Endothelial cell (in vitro differentiated cells): Measurements from ENCODE around the gene ERV3-1. TPM values are rescaled to one million over a fixed set of nuclear protein-coding genes. Genes with fewer than 3 reads are reported as not detected.
"Not testable (repeated sequence)": the region's sequence is repeated elsewhere in the genome, so short reads cannot be mapped to it uniquely, and the experiment has no call there.

ENCODE experiments used
- DNase-seq: peaks from one replicate; pipeline ENCODE4 v3.0.0; 2021; ENCODE audit warnings: low spot score
- H3K27ac Mint-ChIP-seq: one replicate; pipeline ENCODE4 v1.8.0; 2021; ENCODE audit warnings: mixed read lengths, inconsistent platforms; ENCODE audit not compliant: unreplicated experiment
- H3K27me3 Mint-ChIP-seq: one replicate; pipeline ENCODE4 v1.8.0; 2021; ENCODE audit warnings: mild to moderate bottlenecking, moderate library complexity, mixed read lengths, inconsistent platforms; ENCODE audit not compliant: unreplicated experiment
- H3K36me3 Mint-ChIP-seq: one replicate; pipeline ENCODE4 v1.8.0; 2021; ENCODE audit warnings: mild to moderate bottlenecking, low read depth, mixed read lengths, inconsistent platforms; ENCODE audit not compliant: unreplicated experiment
- H3K4me1 Mint-ChIP-seq: one replicate; pipeline ENCODE4 v1.8.0; 2021; ENCODE audit warnings: mild to moderate bottlenecking, mixed read lengths, inconsistent platforms; ENCODE audit not compliant: unreplicated experiment
- H3K4me3 Mint-ChIP-seq: one replicate; pipeline ENCODE4 v1.8.0; 2021; ENCODE audit warnings: mild to moderate bottlenecking, mixed read lengths, inconsistent platforms; ENCODE audit not compliant: unreplicated experiment
- H3K9me3 Mint-ChIP-seq: one replicate; pipeline ENCODE4 v1.8.0; 2021; ENCODE audit warnings: mixed read lengths, inconsistent platforms; ENCODE audit not compliant: unreplicated experiment
- CTCF ChIP-seq: fragments of 200-600 bp; sonication (generic); IDR thresholded peaks from one replicate; pipeline ENCODE4 v1.5.0; 2021; ENCODE audit warnings: antibody characterized with exemption; ENCODE audit not compliant: unreplicated experiment
- long read RNA-seq: library from polyadenylated mRNA; unstranded; transcript quantifications from one replicate; pipeline ENCODE4 v2.0.0, GENCODE V29; 2020; ENCODE audit not compliant: unreplicated experiment
- total RNA-seq: library from RNA; stranded (reverse); fragmentation: NEBNext Ultra II Directional; extraction: Animal tissue kit (Norgen Biotek cat#: 25700); gene quantifications from one replicate; pipeline ENCODE4 v1.2.1, GENCODE V29; 2021; ENCODE audit not compliant: unreplicated experiment

Gene ERV3-1
- 58.4 TPM for total RNA-seq
- long read RNA-seq, partial matches to known transcripts: 0 of 15 reads
- long read RNA-seq, other reads (novel, unspliced or antisense): 11 of 15 reads

GRCh38 chr7:65006094-65006992 lies at the start of gene ERV3-1:
Gene ERV3-1, minus strand, starts transcription at chr7:65006687. Its CDS starts 13,661 bp downstream, at chr7:64993026.
- Mint-ChIP-seq H3K27ac (peak within 1 kb of the TSS; percentile 96), H3K36me3 (peaks cover 15% of the 10 kb centered on the region), H3K4me1 (peaks cover 19% of the 10 kb centered on the region), H3K4me3 (peak within 1 kb of the TSS; percentile 97), H3K27me3 (peaks cover 4% of the 10 kb centered on the region), H3K9me3 (peaks cover 6% of the 10 kb centered on the region)
- peak; percentile 84 for DNase-seq
- no peak for TF ChIP-seq CTCF

GRCh38 chr7:65055786-65056185 lies 49.3 kb upstream of the ERV3-1 start:
- DNase-seq, H3K9me3 Mint-ChIP-seq, H3K36me3 Mint-ChIP-seq, H3K4me3 Mint-ChIP-seq, H3K27ac Mint-ChIP-seq, H3K27me3 Mint-ChIP-seq, H3K4me1 Mint-ChIP-seq: not testable (repeated sequence)

- H3K27me3 Mint-ChIP-seq, H3K4me1 Mint-ChIP-seq, H3K9me3 Mint-ChIP-seq, H3K27ac Mint-ChIP-seq, H3K4me3 Mint-ChIP-seq, H3K36me3 Mint-ChIP-seq, DNase-seq: not testable (repeated sequence)
Measured at GRCh38 chr7:65054466-65054994, 48.0 kb upstream of the ERV3-1 start.

GRCh38 chr7:65051654-65052053 lies 45.2 kb upstream of the ERV3-1 start:
- not testable (repeated sequence) for H3K4me3 Mint-ChIP-seq, H3K9me3 Mint-ChIP-seq, H3K27me3 Mint-ChIP-seq, DNase-seq, H3K27ac Mint-ChIP-seq, H3K4me1 Mint-ChIP-seq, H3K36me3 Mint-ChIP-seq

- H3K36me3 Mint-ChIP-seq, DNase-seq, H3K27ac Mint-ChIP-seq, H3K9me3 Mint-ChIP-seq, H3K27me3 Mint-ChIP-seq, H3K4me1 Mint-ChIP-seq, H3K4me3 Mint-ChIP-seq: not testable (repeated sequence)
Measured at GRCh38 chr7:65051139-65051538, 44.7 kb upstream of the ERV3-1 start.

- not testable (repeated sequence) for H3K4me3 Mint-ChIP-seq, H3K27ac Mint-ChIP-seq, H3K27me3 Mint-ChIP-seq, H3K9me3 Mint-ChIP-seq, DNase-seq, H3K4me1 Mint-ChIP-seq, H3K36me3 Mint-ChIP-seq
Measured at GRCh38 chr7:65046329-65046728, 39.8 kb upstream of the ERV3-1 start.

- H3K27me3 Mint-ChIP-seq, H3K9me3 Mint-ChIP-seq, H3K4me1 Mint-ChIP-seq, H3K27ac Mint-ChIP-seq, H3K36me3 Mint-ChIP-seq, DNase-seq, H3K4me3 Mint-ChIP-seq: not testable (repeated sequence)
Measured at GRCh38 chr7:65045589-65045988, 39.1 kb upstream of the ERV3-1 start.

GRCh38 chr7:65038767-65039166 lies 32.3 kb upstream of the ERV3-1 start:
- DNase-seq: peak; percentile 53
- peak overlapping the region; percentile 57 for H3K27ac Mint-ChIP-seq
- H3K4me1 Mint-ChIP-seq, H3K36me3 Mint-ChIP-seq, H3K27me3 Mint-ChIP-seq, H3K9me3 Mint-ChIP-seq: not testable (repeated sequence)
- peak overlapping the region; percentile 95 for H3K4me3 Mint-ChIP-seq
